ENCODE data around the gene FUT2.

FUT2 gene

GRCh38 chr19:48731452-48731851 lies 35.7 kb downstream of the FUT2 start:
- DNase-seq = no peak

GRCh38 chr19:48734625-48735024 lies 38.9 kb downstream of the FUT2 start:
- no peak for DNase-seq

GRCh38 chr19:48735031-48735615 lies 39.4 kb downstream of the FUT2 start:
- no peak for DNase-seq

GRCh38 chr19:48737360-48737998 lies 41.7 kb downstream of the FUT2 start:
- DNase-seq = no peak

- peak; percentile 81 to 95 (median 91) for DNase-seq
These were observed 43.0 kb downstream of the FUT2 start for GRCh38 chr19:48738557-48739403.

GRCh38 chr19:48739404-48740163 lies 43.8 kb downstream of the FUT2 start:
- DNase-seq = peak in 1 of 4 experiments; percentile 32

- no peak for DNase-seq
These were observed 44.6 kb downstream of the FUT2 start, which contains the start of gene RASIP1 for GRCh38 chr19:48740164-48740972. RASIP1 (minus strand) TSS chr19:48740610; CDS start chr19:48740282, 328 bp downstream.

- peak in 1 of 4 experiments; percentile 43 for DNase-seq
These were observed 45.6 kb downstream of the FUT2 start for GRCh38 chr19:48741129-48741999.

- DNase-seq = peak; percentile 40 to 46 (median 43)
These were observed 46.3 kb downstream of the FUT2 start for GRCh38 chr19:48742096-48742495.

- DNase-seq = peak; percentile 72 to 80 (median 77)
These were observed 49.6 kb downstream of the FUT2 start for GRCh38 chr19:48745208-48745995.

- no peak for DNase-seq
These were observed 50.3 kb downstream of the FUT2 start for GRCh38 chr19:48746110-48746509.

- peak; percentile 74 to 84 (median 78) for DNase-seq
These were observed 51.2 kb downstream of the FUT2 start, which contains the start of gene IZUMO1 for GRCh38 chr19:48746738-48747575. IZUMO1 (minus strand) TSS chr19:48746909; CDS start chr19:48745859, 1,050 bp downstream.

- DNase-seq = no peak
These were observed 53.9 kb downstream of the FUT2 start for GRCh38 chr19:48749571-48750198.

GRCh38 chr19:48750351-48750750 lies 54.6 kb downstream of the FUT2 start:
- no peak for DNase-seq

- DNase-seq = no peak
These were observed 55.2 kb downstream of the FUT2 start for GRCh38 chr19:48750771-48751504.

- DNase-seq = no peak
These were observed 56.2 kb downstream of the FUT2 start for GRCh38 chr19:48751845-48752495.
